ENCODE results near the gene LBHD1. TPM values are rescaled to one million over a fixed set of nuclear protein-coding genes. Genes with fewer than 3 reads are reported as not detected.
"Not testable (repeated sequence)": the region's sequence is repeated elsewhere in the genome, so short reads cannot be mapped to it uniquely, and the experiment has no call there.

Gene LBHD1
- total RNA-seq, 1 donor from 2014 or later: 2.8 TPM

DNA sequence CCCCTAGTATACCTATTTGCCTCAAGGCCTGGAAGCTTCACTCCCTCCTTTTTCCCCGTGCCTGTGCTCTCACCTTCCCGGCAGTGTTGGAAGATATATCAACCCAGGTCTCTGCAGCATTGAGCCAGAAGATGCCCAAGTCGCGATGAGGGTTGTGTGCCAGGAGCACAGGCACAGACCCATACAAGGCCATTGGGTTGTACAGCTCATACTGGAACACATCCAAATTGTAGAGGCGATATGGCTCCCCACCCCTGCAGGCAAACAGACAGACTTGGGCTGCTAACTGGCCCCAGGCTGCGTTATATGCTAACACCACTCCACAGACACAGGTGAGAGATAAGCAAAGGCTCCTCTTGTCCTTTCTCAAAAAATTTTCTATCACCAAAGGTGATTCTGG is 39.6 kb downstream of the LBHD1 start:
- Mint-ChIP-seq H3K36me3 (ENCODE audit: low read depth) (peaks cover 49% of the 10 kb centered on the region), H3K4me3 (ENCODE audit: unreplicated experiment) (no peak overlapping the region)

DNA sequence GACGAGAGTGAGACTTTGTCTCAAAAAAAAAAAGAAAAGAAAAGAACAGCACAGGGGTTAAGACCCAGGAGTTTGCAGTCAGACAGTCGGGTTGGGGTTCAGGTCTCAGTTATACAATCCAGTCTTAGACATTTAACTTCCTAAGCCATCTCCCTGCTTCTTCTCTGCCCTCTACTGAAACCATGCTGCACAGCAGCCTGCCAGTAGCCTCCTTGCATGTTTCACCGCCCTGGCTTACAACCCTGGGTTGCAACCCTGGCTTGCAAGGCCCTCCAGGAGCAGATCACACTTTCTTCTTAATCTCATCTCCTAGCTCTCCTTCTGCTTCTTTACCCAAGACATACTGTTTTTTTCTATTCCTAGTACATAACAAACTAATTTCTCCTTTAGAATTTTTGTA is 44.4 kb downstream of the LBHD1 start:
- no peak for DNase-seq (ENCODE audit: low spot score)
- Mint-ChIP-seq H3K36me3 (ENCODE audit: low read depth) (peaks cover 50% of the 10 kb centered on the region), H3K9me3 (ENCODE audit: low read depth) (no peaks in the 10 kb centered on the region), H3K4me3 (ENCODE audit: unreplicated experiment) (no peak overlapping the region), H3K27me3 (ENCODE audit: low read depth) (no peaks in the 10 kb centered on the region), H3K27ac (ENCODE audit: unreplicated experiment) (no peak overlapping the region), H3K4me1 (ENCODE audit: low read depth) (no peaks in the 10 kb centered on the region)
- TF ChIP-seq, protein P1, sequence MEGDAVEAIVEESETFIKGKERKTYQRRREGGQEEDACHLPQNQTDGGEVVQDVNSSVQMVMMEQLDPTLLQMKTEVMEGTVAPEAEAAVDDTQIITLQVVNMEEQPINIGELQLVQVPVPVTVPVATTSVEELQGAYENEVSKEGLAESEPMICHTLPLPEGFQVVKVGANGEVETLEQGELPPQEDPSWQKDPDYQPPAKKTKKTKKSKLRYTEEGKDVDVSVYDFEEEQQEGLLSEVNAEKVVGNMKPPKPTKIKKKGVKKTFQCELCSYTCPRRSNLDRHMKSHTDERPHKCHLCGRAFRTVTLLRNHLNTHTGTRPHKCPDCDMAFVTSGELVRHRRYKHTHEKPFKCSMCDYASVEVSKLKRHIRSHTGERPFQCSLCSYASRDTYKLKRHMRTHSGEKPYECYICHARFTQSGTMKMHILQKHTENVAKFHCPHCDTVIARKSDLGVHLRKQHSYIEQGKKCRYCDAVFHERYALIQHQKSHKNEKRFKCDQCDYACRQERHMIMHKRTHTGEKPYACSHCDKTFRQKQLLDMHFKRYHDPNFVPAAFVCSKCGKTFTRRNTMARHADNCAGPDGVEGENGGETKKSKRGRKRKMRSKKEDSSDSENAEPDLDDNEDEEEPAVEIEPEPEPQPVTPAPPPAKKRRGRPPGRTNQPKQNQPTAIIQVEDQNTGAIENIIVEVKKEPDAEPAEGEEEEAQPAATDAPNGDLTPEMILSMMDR (IDR thresholded peaks at IDR 0.05): peak; percentile 27

More for the DNA sequence above, 39.6 kb downstream of the LBHD1 start:
- H3K27ac Mint-ChIP-seq (ENCODE audit: unreplicated experiment): peak overlapping the region; percentile 47
- no peaks in the 10 kb centered on the region for H3K4me1 Mint-ChIP-seq (ENCODE audit: low read depth)
- no peak for DNase-seq (ENCODE audit: low spot score)
- no peaks in the 10 kb centered on the region for H3K9me3 Mint-ChIP-seq (ENCODE audit: low read depth)
- H3K27me3 Mint-ChIP-seq (ENCODE audit: low read depth): no peaks in the 10 kb centered on the region
- TF ChIP-seq, protein P1 (IDR thresholded peaks at IDR 0.05): no peak

DNA sequence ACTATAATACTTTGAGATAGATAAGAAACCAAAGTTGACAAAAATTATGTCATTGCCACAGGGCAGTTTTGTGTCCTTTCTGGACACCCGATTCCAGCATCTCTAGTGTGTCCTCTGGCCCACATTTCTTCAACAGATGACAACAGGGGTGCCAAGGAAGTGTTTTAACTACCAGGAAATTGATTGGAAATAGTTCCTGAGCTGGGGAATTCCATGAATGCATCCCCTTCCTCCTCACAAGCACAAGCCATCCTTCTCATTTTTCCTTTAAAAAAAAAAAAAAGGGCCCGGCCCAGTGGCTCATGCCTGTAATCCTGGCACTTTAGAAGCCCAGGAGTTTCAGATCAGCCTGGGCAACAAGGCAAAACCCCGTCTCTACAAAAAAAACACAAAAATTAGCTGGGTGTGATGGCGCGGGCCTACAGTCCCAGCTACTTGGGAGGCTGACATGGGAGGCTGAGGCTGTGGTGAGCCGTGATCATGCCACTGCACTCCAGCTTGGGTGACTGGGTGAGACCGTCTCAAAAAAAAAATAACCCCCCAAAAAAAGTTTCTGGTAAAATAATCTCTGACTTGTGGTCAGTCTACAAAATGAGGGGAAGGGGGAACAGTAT is 49.5 kb downstream of the LBHD1 start:
- Mint-ChIP-seq H3K27ac (ENCODE audit: unreplicated experiment) (peak overlapping the region; percentile 96), H3K36me3 (ENCODE audit: low read depth) (peaks cover 23% of the 10 kb centered on the region), H3K27me3 (ENCODE audit: low read depth) (no peaks in the 10 kb centered on the region), H3K9me3 (ENCODE audit: low read depth) (no peaks in the 10 kb centered on the region), H3K4me1 (ENCODE audit: low read depth) (peaks cover 20% of the 10 kb centered on the region), H3K4me3 (ENCODE audit: unreplicated experiment) (peak overlapping the region; percentile 89)
- DNase-seq (ENCODE audit: low spot score): no peak
- TF ChIP-seq, protein P1 (IDR thresholded peaks at IDR 0.05): no peak

DNA sequence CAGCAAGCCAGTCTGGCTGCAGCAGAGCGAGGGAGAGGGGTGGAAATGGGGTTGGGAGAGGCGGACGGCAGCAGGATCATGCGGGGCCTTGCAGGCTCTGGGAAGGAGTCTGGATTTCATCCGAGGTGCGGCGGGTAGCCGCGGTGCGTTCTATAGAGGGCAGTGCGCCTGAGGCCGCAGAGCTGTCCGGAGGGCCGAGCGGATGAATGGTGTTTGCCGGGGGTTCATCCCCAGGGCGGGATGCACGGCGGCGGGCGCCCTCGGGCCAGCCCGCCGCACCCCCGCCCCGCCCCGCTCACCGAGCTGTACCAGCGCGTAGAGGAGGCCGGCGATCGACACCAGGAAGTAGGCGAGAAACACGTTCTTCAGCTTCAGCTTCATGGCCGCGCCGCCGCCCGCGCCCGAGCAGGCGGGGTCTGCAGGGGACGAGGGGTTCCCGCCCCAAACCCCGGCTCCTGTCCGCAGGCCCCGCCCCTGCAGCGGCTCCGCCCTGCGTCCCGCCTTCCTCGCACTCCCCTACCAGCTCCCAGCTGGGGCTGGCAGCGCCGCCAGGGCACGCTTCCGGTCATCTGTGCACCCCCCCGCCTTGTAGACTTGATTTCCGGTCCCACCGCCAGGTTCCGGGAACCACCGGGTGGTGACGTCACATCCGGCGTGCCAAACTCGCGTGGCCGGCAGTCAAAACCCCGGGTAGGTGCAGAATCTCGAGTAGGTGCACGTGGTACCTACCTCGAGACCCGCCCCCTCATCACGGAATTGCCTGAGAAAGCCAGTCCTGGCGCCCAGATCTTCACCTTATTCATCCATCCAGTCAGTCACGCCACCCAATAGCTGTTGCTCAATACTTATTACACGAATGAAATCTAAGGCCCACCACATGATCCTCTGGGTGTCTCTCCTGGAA is 50.2 kb downstream of the LBHD1 start, which contains the start of gene B3GAT3:
B3GAT3 (minus strand) TSS at position 420 of the 904 bp plus-strand sequence; CDS start at position 381, 39 bp downstream.
- peaks cover 20% of the 10 kb centered on the region for H3K4me1 Mint-ChIP-seq (ENCODE audit: low read depth)
- H3K27me3 Mint-ChIP-seq (ENCODE audit: low read depth): no peaks in the 10 kb centered on the region
- H3K36me3 Mint-ChIP-seq (ENCODE audit: low read depth): peaks cover 20% of the 10 kb centered on the region
- peak; percentile 99 for DNase-seq (ENCODE audit: low spot score)
- no peaks in the 10 kb centered on the region for H3K9me3 Mint-ChIP-seq (ENCODE audit: low read depth)
- TF ChIP-seq, protein P1 (IDR thresholded peaks at IDR 0.05): peak; percentile 30
- H3K4me3 Mint-ChIP-seq (ENCODE audit: unreplicated experiment): peak within 1 kb of the TSS; percentile 89
- peak within 1 kb of the TSS; percentile 96 for H3K27ac Mint-ChIP-seq (ENCODE audit: unreplicated experiment)

DNA sequence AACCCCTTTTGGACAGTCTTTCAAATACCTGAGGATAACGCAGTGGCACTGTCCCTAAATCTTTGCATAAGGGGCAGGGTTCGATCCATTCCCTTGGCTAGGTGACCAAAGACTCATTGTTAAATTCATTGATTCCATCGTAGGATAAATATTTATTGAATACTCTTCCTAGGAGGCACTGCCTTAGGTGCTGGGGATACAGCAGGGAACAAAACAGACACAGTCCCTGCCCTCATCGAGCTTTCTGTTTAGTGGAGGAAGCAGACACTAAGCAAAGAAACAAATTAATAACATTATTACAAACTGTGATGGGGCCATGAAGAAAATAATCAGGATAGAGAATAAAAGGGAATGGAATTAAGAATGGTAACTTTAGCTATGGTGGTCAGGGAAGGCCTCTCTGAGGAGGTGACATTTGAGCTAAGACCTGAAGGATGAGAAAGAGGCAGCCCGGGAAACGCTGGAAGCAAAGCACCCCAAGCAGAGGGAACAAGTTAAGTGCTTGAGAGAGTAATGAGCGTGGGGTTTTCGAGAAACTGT is 51.0 kb downstream of the LBHD1 start:
- peak overlapping the region; percentile 89 for H3K4me3 Mint-ChIP-seq (ENCODE audit: unreplicated experiment)
- no peaks in the 10 kb centered on the region for H3K27me3 Mint-ChIP-seq (ENCODE audit: low read depth)
- no peak for DNase-seq (ENCODE audit: low spot score)
- H3K36me3 Mint-ChIP-seq (ENCODE audit: low read depth): peaks cover 16% of the 10 kb centered on the region
- peaks cover 20% of the 10 kb centered on the region for H3K4me1 Mint-ChIP-seq (ENCODE audit: low read depth)
- TF ChIP-seq, protein P1 (IDR thresholded peaks at IDR 0.05): no peak
- H3K9me3 Mint-ChIP-seq (ENCODE audit: low read depth): no peaks in the 10 kb centered on the region
- H3K27ac Mint-ChIP-seq (ENCODE audit: unreplicated experiment): peak overlapping the region; percentile 91

DNA sequence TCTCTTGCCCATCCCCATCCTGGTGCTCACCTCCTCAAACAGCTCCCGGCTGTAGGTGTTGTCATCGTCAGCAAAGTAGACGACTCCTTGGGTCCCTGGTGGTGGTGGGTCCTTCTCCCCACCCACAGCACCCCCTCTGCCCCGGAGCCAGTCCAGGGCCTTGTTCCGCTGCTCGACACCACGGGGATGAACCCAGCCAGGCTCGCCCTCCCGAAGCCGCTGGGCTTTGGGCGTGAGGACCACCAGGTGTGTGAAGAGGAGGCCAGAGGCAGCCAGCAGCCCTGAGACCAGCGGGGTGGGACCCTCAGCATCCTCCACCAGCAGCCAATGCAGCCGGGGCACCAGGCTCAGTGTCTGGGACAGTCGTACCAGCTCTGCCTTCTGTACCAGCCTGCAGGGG is 55.1 kb downstream of the LBHD1 start:
- H3K4me1 Mint-ChIP-seq (ENCODE audit: low read depth): peaks cover 16% of the 10 kb centered on the region
- H3K27ac Mint-ChIP-seq (ENCODE audit: unreplicated experiment): not testable (repeated sequence)

More for the DNA sequence above, 55.1 kb downstream of the LBHD1 start:
- H3K36me3 Mint-ChIP-seq (ENCODE audit: low read depth); H3K27me3 Mint-ChIP-seq (ENCODE audit: low read depth); H3K9me3 Mint-ChIP-seq (ENCODE audit: low read depth); DNase-seq (ENCODE audit: low spot score); H3K4me3 Mint-ChIP-seq (ENCODE audit: unreplicated experiment): not testable (repeated sequence)
